HG03097 (cell line): ENCODE results near the gene AVP.
A peak's percentile ranks its signal among the peaks of the same experiment; 100 is the strongest.

ENCODE experiments used
- ATAC-seq: cut with Tn5 transposase; IDR thresholded peaks from one replicate; pipeline ENCODE4 v1.9.1; 2021; ENCODE audit not compliant: unreplicated experiment, low FRiP score

Gene AVP

GRCh38 chr20:3059489-3059888 lies 25.0 kb downstream of the AVP start:
- no peak for ATAC-seq

GRCh38 chr20:3051385-3052019 lies 33.0 kb downstream of the AVP start:
- ATAC-seq: no peak

GRCh38 chr20:3047486-3048419 lies 36.8 kb downstream of the AVP start:
- no peak for ATAC-seq

GRCh38 chr20:3046677-3047462 lies 37.7 kb downstream of the AVP start:
- no peak for ATAC-seq

GRCh38 chr20:3045816-3046676 lies 38.5 kb downstream of the AVP start, which contains the start of gene MRPS26:
MRPS26 (plus strand) TSS chr20:3046052; CDS start chr20:3046069, 17 bp downstream.
- ATAC-seq: peak; percentile 77

- peak; percentile 28 for ATAC-seq
Measured at GRCh38 chr20:3045042-3045815, 39.3 kb downstream of the AVP start.

- ATAC-seq: no peak
Measured at GRCh38 chr20:3044336-3044965, 40.1 kb downstream of the AVP start.

GRCh38 chr20:3043322-3043721 lies 41.2 kb downstream of the AVP start, which contains the start of gene GNRH2:
GNRH2 (plus strand) TSS chr20:3043622; CDS start chr20:3044415, 793 bp downstream.
- ATAC-seq: no peak

GRCh38 chr20:3042625-3043024 lies 41.9 kb downstream of the AVP start:
- ATAC-seq: no peak

GRCh38 chr20:3041854-3042409 lies 42.6 kb downstream of the AVP start:
- ATAC-seq: no peak

GRCh38 chr20:3040086-3040485 lies 44.4 kb downstream of the AVP start:
- no peak for ATAC-seq

GRCh38 chr20:3039426-3039825 lies 45.1 kb downstream of the AVP start:
- ATAC-seq: no peak

- no peak for ATAC-seq
Measured at GRCh38 chr20:3038454-3038853, 46.1 kb downstream of the AVP start.

GRCh38 chr20:3037654-3038053 lies 46.9 kb downstream of the AVP start:
- no peak for ATAC-seq

GRCh38 chr20:3032624-3033023 lies 51.9 kb downstream of the AVP start:
- ATAC-seq: no peak
